Measurements from ENCODE around the gene ODAD4.

ODAD4 gene

DNA sequence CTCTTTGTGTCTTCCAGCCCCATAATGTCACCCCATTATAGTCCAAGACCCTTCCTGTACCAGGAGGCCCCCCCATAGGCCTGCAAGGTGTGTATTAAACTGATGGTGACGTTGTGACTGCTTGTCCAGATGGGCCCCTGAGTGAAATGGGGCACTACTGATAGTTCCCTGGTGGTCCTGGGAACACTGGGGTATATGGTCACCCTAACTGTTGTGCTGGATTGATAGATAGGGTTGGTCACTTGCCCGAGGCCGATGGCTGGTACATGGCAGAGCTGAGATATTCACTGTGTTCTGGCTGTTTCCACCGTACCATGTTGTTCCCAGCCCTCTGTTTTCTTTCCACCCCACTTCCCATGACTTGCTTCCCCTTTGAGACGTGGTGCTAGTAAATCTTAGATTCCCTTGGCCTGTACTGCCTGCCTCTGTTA lies 40.5 kb downstream of the ODAD4 start:
- Histone ChIP-seq H3K27ac (replicated peaks) (no peak overlapping the region), H3K27me3 (ENCODE audit: insufficient read depth, poor library complexity, severe bottlenecking) (no peaks in the 10 kb centered on the region), H3K4me3 (replicated peaks; ENCODE audit: insufficient read depth, low read length) (no peak overlapping the region)
- TF ChIP-seq GABPA (IDR thresholded peaks at IDR 0.05; ENCODE audit: low read depth), result no peak
- TF ChIP-seq POLR2AphosphoS5 (IDR thresholded peaks at IDR 0.05; ENCODE audit: low read depth), result no peak
- TF ChIP-seq, protein P1, sequence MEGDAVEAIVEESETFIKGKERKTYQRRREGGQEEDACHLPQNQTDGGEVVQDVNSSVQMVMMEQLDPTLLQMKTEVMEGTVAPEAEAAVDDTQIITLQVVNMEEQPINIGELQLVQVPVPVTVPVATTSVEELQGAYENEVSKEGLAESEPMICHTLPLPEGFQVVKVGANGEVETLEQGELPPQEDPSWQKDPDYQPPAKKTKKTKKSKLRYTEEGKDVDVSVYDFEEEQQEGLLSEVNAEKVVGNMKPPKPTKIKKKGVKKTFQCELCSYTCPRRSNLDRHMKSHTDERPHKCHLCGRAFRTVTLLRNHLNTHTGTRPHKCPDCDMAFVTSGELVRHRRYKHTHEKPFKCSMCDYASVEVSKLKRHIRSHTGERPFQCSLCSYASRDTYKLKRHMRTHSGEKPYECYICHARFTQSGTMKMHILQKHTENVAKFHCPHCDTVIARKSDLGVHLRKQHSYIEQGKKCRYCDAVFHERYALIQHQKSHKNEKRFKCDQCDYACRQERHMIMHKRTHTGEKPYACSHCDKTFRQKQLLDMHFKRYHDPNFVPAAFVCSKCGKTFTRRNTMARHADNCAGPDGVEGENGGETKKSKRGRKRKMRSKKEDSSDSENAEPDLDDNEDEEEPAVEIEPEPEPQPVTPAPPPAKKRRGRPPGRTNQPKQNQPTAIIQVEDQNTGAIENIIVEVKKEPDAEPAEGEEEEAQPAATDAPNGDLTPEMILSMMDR (IDR thresholded peaks at IDR 0.05; ENCODE audit: insufficient read depth, low read length), result no peak
- no peak for TF ChIP-seq SPI1 (IDR thresholded peaks at IDR 0.05; ENCODE audit: borderline replicate concordance, low read depth)
- TF ChIP-seq, protein P2, sequence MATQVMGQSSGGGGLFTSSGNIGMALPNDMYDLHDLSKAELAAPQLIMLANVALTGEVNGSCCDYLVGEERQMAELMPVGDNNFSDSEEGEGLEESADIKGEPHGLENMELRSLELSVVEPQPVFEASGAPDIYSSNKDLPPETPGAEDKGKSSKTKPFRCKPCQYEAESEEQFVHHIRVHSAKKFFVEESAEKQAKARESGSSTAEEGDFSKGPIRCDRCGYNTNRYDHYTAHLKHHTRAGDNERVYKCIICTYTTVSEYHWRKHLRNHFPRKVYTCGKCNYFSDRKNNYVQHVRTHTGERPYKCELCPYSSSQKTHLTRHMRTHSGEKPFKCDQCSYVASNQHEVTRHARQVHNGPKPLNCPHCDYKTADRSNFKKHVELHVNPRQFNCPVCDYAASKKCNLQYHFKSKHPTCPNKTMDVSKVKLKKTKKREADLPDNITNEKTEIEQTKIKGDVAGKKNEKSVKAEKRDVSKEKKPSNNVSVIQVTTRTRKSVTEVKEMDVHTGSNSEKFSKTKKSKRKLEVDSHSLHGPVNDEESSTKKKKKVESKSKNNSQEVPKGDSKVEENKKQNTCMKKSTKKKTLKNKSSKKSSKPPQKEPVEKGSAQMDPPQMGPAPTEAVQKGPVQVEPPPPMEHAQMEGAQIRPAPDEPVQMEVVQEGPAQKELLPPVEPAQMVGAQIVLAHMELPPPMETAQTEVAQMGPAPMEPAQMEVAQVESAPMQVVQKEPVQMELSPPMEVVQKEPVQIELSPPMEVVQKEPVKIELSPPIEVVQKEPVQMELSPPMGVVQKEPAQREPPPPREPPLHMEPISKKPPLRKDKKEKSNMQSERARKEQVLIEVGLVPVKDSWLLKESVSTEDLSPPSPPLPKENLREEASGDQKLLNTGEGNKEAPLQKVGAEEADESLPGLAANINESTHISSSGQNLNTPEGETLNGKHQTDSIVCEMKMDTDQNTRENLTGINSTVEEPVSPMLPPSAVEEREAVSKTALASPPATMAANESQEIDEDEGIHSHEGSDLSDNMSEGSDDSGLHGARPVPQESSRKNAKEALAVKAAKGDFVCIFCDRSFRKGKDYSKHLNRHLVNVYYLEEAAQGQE (IDR thresholded peaks at IDR 0.05; ENCODE audit: insufficient replicate concordance, low read depth), result no peak
- no peak for DNase-seq (ENCODE audit: low read depth in 1 of 2, low spot score in 1 of 2)

DNA sequence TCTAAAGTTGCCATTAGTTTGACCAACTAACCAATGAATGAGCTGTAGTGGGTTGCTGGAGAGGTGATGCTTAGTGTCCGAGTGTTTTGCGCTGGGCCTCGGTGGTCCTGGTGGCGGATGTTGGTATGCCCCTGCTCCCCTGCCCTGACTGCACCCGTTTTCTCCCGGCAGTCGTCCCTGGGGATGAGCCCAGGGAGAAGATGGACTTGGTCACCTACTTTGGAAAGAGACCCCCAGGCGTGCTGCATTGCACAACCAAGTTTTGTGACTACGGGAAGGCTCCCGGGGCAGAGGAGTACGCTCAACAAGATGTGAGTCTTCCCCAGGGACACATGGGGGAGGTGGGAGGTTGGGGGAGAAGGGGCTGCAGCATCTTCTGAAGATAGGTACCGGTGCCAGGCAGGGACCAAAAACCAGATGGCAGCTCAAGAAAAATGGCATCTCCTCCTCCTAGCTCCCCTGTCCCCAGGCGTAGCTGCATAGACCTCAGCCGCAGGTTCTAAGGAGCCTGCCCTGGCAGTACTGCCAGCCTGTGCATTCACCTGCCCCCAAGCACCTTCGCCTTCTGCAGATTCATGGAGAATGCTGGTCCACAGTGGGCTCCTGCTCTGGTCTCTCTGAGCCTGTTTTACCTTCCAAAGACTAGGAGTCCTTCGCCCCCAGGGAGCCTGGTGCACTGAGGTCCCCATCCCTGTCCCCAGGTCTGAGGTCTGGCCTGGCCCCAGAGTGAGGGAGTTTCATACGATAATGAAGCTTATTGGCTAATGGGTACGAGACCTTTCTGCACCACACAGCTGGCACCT lies 41.5 kb downstream of the ODAD4 start:
- no peaks in the 10 kb centered on the region for H3K27me3 ChIP-seq (ENCODE audit: insufficient read depth, poor library complexity, severe bottlenecking)
- H3K4me3 ChIP-seq (replicated peaks; ENCODE audit: insufficient read depth, low read length), result no peak overlapping the region
- H3K27ac ChIP-seq (replicated peaks), result no peak overlapping the region
- TF ChIP-seq POLR2AphosphoS5 (IDR thresholded peaks at IDR 0.05; ENCODE audit: low read depth) (no peak), GABPA (IDR thresholded peaks at IDR 0.05; ENCODE audit: low read depth) (no peak), SPI1 (IDR thresholded peaks at IDR 0.05; ENCODE audit: borderline replicate concordance, low read depth) (no peak)
- TF ChIP-seq, protein P2 (IDR thresholded peaks at IDR 0.05; ENCODE audit: insufficient replicate concordance, low read depth), result no peak
- TF ChIP-seq, protein P1 (IDR thresholded peaks at IDR 0.05; ENCODE audit: insufficient read depth, low read length), result no peak
- DNase-seq (ENCODE audit: low read depth in 1 of 2, low spot score in 1 of 2), result no peak

DNA sequence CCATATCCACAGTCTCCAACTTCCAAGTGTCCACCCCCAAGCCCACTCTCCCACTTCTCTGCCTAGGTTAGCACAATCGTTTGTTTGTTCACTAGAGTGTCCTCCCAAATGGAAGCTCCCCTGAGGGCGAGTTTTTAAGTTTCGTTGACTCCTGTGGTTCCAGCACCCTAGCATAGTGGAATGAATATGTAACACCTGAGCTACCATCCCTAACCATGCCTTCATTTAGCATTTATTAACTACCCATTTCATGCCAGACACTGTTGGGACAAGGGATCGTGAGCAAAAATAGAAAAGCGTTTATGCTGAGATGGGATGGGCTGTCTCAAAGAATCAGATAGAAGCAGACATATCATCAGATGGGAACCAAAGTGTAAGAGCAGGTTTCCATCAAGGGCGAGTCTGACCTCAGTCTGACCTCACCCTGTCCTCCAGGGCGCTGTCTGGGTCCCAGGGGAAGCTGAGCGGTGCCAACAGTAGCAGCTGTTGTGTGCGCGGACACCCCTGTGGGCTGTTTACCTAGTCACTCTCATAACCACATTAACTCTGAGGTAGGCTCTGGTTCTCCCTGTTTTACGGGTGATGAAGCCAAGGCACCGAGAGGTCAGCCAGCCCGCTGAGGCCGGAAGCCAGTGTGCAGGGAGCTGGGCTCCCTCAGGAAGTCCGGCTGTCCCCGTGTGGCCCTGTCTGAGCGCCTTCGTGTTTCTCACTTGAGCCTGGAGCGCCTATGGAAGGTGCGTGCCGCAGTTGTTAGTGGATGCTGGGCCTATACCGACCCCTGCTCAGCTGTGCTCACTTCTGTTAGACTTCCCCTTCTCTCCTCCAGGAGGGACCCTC lies 42.4 kb downstream of the ODAD4 start:
- no peaks in the 10 kb centered on the region for H3K27me3 ChIP-seq (ENCODE audit: insufficient read depth, poor library complexity, severe bottlenecking)
- TF ChIP-seq SPI1 (IDR thresholded peaks at IDR 0.05; ENCODE audit: borderline replicate concordance, low read depth), result no peak
- peak; percentile 16; the same call in 1 of the 2 replicates for TF ChIP-seq POLR2AphosphoS5 (IDR thresholded peaks at IDR 0.05; ENCODE audit: low read depth)
- TF ChIP-seq, protein P1 (IDR thresholded peaks at IDR 0.05; ENCODE audit: insufficient read depth, low read length), result no peak
- H3K27ac ChIP-seq (replicated peaks), result no peak overlapping the region
- no peak for DNase-seq (ENCODE audit: low read depth in 1 of 2, low spot score in 1 of 2)
- no peak overlapping the region for H3K4me3 ChIP-seq (replicated peaks; ENCODE audit: insufficient read depth, low read length)

Data from HL-60 (cell line).